IPS-15b (cell line): ENCODE results near the gene USP24.

ENCODE experiments used
- H3K27me3 ChIP-seq: one replicate; pipeline ENCODE4 v1.6.1; 2013; ENCODE audit warnings: low read length; ENCODE audit not compliant: control insufficient read depth, insufficient read depth
- H3K36me3 ChIP-seq: one replicate; pipeline ENCODE4 v1.6.1; 2013; ENCODE audit warnings: low read length; ENCODE audit not compliant: control insufficient read depth, insufficient read depth
- H3K4me1 ChIP-seq: one replicate; pipeline ENCODE4 v1.6.1; 2013; ENCODE audit warnings: mild to moderate bottlenecking, low read length; ENCODE audit not compliant: control insufficient read depth, insufficient read depth
- H3K4me3 ChIP-seq: one replicate; pipeline ENCODE4 v1.5.1; 2013; ENCODE audit warnings: low read depth, low read length
- H3K9ac ChIP-seq: one replicate; pipeline ENCODE4 v1.6.1; 2013; ENCODE audit warnings: low read depth, mild to moderate bottlenecking, low read length
- H3K9me3 ChIP-seq: one replicate; pipeline ENCODE4 v1.6.1; 2013; ENCODE audit warnings: mild to moderate bottlenecking, low read length; ENCODE audit not compliant: control insufficient read depth, insufficient read depth

Gene USP24

GRCh38 chr1:55060133-55060999, 154.8 kb downstream of the USP24 start:
- no peak overlapping the region for H3K9ac ChIP-seq
- H3K27me3 ChIP-seq = no peaks in the 10 kb centered on the region
- H3K36me3 ChIP-seq = peaks cover 23% of the 10 kb centered on the region
- H3K4me3 ChIP-seq = no peak overlapping the region
- no peaks in the 10 kb centered on the region for H3K9me3 ChIP-seq
- H3K4me1 ChIP-seq = no peaks in the 10 kb centered on the region

- no peak overlapping the region for H3K4me3 ChIP-seq
- no peaks in the 10 kb centered on the region for H3K27me3 ChIP-seq
- peaks cover 23% of the 10 kb centered on the region for H3K36me3 ChIP-seq
These were observed 155.6 kb downstream of the USP24 start for GRCh38 chr1:55059302-55060132.

GRCh38 chr1:55057956-55058298, 157.2 kb downstream of the USP24 start:
- Histone ChIP-seq H3K27me3 (no peaks in the 10 kb centered on the region), H3K9me3 (no peaks in the 10 kb centered on the region), H3K4me1 (no peaks in the 10 kb centered on the region), H3K4me3 (no peak overlapping the region), H3K9ac (no peak overlapping the region), H3K36me3 (peaks cover 23% of the 10 kb centered on the region)

More at GRCh38 chr1:55059302-55060132, 155.6 kb downstream of the USP24 start:
- no peaks in the 10 kb centered on the region for H3K9me3 ChIP-seq
- no peak overlapping the region for H3K9ac ChIP-seq
- no peaks in the 10 kb centered on the region for H3K4me1 ChIP-seq

- no peak overlapping the region for H3K9ac ChIP-seq
- no peaks in the 10 kb centered on the region for H3K4me1 ChIP-seq
- H3K4me3 ChIP-seq = no peak overlapping the region
- H3K36me3 ChIP-seq = peaks cover 23% of the 10 kb centered on the region
- no peaks in the 10 kb centered on the region for H3K9me3 ChIP-seq
- no peaks in the 10 kb centered on the region for H3K27me3 ChIP-seq
These were observed 157.8 kb downstream of the USP24 start for GRCh38 chr1:55057270-55057955.

- no peaks in the 10 kb centered on the region for H3K4me1 ChIP-seq
- H3K36me3 ChIP-seq = peaks cover 22% of the 10 kb centered on the region
- H3K9me3 ChIP-seq = no peaks in the 10 kb centered on the region
These were observed 158.6 kb downstream of the USP24 start for GRCh38 chr1:55056632-55056992.

GRCh38 chr1:55055951-55056631, 159.1 kb downstream of the USP24 start:
- H3K27me3 ChIP-seq = no peaks in the 10 kb centered on the region
- no peak overlapping the region for H3K9ac ChIP-seq
- no peaks in the 10 kb centered on the region for H3K4me1 ChIP-seq
- no peaks in the 10 kb centered on the region for H3K9me3 ChIP-seq
- no peak overlapping the region for H3K4me3 ChIP-seq
- H3K36me3 ChIP-seq = peaks cover 17% of the 10 kb centered on the region

More at GRCh38 chr1:55056632-55056992, 158.6 kb downstream of the USP24 start:
- no peaks in the 10 kb centered on the region for H3K27me3 ChIP-seq
- H3K4me3 ChIP-seq = no peak overlapping the region
- H3K9ac ChIP-seq = no peak overlapping the region

- H3K9me3 ChIP-seq = no peaks in the 10 kb centered on the region
These were observed 159.9 kb downstream of the USP24 start for GRCh38 chr1:55055084-55055882.

GRCh38 chr1:55054396-55054795, 160.8 kb downstream of the USP24 start:
- H3K36me3 ChIP-seq = peaks cover 23% of the 10 kb centered on the region
- H3K4me3 ChIP-seq = no peak overlapping the region
- H3K27me3 ChIP-seq = no peaks in the 10 kb centered on the region
- no peak overlapping the region for H3K9ac ChIP-seq
- H3K4me1 ChIP-seq = no peaks in the 10 kb centered on the region
- H3K9me3 ChIP-seq = no peaks in the 10 kb centered on the region

More at GRCh38 chr1:55055084-55055882, 159.9 kb downstream of the USP24 start:
- no peak overlapping the region for H3K4me3 ChIP-seq
- H3K9ac ChIP-seq = no peak overlapping the region
- peaks cover 21% of the 10 kb centered on the region for H3K36me3 ChIP-seq
- no peaks in the 10 kb centered on the region for H3K4me1 ChIP-seq
- no peaks in the 10 kb centered on the region for H3K27me3 ChIP-seq

GRCh38 chr1:55053265-55053954, 161.8 kb downstream of the USP24 start:
- no peaks in the 10 kb centered on the region for H3K4me1 ChIP-seq
- H3K36me3 ChIP-seq = peaks cover 27% of the 10 kb centered on the region
- H3K9me3 ChIP-seq = no peaks in the 10 kb centered on the region
- H3K9ac ChIP-seq = no peak overlapping the region
- no peaks in the 10 kb centered on the region for H3K27me3 ChIP-seq
- no peak overlapping the region for H3K4me3 ChIP-seq
